Measurements from ENCODE around the gene ERCC5. TPM values are rescaled to one million over a fixed set of nuclear protein-coding genes. Genes with fewer than 3 reads are reported as not detected.
A peak's percentile ranks its signal among the peaks of the same experiment; 100 is the strongest.

Gene ERCC5
- 33.8 and 39.5 TPM in 2 replicates for total RNA-seq (2014; rRNA removed; shearing (Covaris generic))

DNA sequence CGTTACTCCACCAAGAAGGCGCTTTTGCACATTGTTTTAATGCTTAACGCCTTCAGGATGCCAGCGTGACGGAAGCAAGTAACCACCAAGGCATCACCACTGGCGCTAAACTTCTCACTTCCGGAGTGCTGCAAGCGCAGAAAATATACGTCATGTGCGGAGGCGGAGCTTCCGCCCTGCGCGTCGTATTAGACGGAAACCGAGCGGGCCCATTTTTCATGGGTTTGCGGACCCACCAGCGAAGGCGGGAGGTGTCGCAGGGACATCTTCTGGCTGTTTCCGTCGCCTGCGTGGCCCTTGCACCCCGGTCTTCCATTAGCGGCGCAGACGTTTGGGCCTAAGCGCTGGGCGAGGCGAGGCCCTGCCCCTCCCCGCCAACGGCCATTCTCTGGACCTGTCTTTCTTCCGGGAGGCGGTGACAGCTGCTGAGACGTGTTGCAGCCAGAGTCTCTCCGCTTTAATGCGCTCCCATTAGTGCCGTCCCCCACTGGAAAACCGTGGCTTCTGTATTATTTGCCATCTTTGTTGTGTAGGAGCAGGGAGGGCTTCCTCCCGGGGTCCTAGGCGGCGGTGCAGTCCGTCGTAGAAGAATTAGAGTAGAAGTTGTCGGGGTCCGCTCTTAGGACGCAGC is at the start of gene ERCC5:
ERCC5 (plus strand) TSS at position 403 of the 631 bp plus-strand sequence. CDS start 235 bp downstream, outside the sequence.
- peak; percentile 92 for DNase-seq (ENCODE audit: low read depth)

DNA sequence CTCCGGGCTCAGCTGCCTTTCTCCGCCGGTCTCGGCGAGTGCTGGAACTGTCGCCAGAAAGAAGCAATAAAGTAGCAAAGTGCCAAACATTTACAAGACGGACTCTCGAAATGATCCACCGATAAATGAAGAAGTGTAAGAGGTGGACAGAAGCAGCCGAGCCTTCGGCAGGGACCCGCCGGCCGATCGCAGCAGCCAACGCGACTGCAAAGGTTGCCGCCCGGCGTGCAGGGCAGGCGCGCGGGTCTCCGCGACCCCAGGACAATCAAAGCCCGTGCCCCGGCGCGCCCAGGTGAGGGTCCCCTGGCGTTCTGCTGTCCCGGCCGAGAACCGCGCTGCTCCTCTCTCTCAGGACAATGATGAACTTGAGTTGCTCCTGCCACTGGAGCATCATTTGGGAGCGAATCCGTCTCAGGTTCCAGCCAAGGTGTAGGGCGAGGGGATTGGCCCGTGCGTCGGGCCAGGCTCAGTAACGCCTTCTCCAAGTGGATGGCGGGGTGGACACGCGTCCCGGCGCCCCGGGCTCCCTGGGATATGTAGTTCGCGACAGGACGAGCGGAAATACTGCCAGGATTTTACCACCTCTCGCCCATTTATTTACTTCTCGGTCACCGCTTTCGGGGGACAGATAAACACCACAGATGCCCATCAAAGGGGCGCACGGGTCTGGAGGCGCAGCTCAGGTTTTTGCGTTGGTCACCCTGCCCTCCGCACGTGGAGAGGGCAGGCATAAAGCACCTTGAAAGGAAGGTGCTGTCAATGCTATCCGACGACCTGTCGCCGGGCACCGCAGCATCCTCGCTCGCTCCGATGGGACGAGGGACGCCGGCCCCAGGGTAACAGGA is 47.0 kb upstream of the ERCC5 start, which contains the start of the genes BIVM and POGLUT2:
BIVM (plus strand) TSS at position 539 of the 845 bp plus-strand sequence. CDS start 8,149 bp downstream, outside the sequence.
POGLUT2 (minus strand) TSS at position 396 of the 845 bp plus-strand sequence; CDS start at position 90, 306 bp downstream.
- peak; percentile 91 for DNase-seq (ENCODE audit: low read depth)

DNA sequence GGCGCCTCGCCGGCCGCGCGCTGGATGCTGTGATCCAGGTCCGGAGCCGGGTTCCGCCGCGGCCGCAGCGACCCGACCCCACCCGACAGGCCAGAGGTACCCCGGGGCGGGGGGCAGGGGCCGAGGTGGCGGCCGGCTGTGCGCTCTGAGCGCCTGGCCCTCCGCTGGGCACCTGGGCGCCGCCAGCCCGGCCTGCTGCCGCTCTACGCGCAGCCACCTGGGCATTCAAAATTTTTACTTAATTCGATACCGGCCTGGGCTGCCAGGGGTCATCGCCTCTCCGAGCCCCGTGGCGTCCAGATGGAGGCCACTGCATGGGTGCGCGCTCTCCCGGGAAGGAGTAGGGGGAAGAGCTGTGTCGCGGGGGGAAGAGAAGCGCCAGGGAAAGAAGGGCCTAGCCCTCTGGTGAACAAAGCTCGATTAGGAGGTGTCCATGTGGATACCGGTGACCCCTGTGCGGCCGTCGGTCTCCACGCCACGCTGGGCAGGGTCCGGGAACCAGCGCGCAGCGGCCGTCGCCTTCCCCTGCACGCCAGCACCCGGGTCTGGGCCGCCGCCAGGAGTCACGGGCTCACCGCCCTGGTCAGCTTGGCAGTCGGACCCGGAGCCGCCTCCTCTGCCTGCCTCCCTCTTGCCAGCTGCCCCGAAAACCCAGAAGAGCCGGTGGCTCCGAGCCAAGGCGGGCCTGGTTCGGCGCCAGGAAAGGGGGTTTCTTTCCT is 46.2 kb upstream of the ERCC5 start:
- DNase-seq (ENCODE audit: low read depth), result peak; percentile 29

DNA sequence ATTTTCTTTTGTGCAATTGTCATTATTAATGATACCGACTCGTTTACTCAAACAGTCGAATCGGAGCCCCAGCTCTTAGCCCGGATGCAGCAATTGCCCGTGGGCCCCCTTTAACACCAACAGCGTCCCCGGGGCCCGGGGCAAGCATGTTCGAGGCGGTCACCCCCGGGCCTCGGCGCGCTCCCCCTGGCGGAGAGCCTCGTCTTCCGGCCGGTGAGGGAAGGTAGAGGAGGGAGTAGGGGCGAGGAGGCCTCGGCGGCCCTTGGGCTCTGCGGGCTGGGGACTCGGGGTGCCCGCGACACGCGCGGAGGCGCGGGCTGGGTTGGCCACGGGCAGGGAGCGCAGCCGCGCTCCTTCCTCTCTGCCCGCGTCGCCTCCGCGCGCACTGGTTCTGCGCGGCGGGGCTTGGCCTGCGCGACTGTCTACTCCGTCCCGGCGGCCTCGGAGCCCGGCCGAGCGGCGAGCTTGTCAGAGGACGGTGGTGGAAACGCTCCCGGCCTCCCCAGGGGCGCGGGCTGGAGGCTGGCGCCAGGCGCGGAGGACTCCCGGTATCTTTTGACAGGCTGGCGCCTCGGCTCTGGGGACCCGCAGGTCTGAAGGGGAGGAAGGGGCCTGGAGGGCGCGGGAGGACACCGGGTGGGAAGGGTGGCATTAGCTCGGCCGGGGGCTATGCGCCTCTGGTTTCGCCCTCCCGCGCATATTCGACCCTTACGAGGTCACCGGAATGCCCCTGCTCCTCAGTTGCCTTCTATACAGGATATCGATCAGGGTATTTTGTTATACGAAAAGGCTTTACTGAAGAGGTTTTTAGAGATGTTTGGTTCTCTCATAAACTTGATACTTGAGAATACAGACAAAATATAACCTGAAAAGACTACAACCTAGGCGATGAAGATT is 45.4 kb upstream of the ERCC5 start:
- peak; percentile 74 for DNase-seq (ENCODE audit: low read depth)

DNA sequence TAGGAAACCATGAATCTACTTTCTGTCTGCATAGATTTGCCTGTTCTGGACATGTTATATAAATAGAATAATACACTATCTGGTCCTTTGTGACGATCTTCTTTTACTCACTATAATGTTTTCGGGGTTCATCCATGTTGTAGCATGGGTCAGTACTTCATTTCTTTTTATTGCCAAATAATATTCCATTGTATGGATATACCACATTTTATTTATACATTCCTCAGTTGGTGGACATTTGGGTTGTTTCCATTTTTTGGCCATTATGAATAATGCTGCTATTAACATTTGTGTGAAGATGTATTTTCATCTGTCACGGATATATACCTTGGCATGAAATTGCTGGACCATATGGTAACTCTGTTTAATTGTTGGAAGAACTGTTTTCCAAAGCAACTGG is 40.2 kb upstream of the ERCC5 start:
- no peak for DNase-seq (ENCODE audit: low read depth)

DNA sequence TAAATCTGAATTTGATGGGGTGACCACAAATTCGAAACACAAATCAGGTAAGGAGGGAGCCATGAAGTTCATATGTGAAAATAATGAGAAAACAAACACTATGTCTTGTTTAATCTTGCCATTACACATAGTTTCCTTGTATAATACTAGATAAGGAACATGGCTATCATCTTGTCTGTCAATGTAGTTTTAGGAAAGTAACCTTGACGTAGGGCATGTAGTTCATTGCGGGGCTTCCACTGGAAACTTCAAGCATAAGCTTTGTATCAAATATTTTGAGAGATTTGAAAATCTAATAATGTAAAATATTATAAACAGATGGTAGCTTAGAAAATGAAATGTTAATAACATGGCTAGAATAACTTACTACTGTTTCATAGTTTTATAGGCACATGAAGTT is 38.1 kb upstream of the ERCC5 start:
- no peak for DNase-seq (ENCODE audit: low read depth)

DNA sequence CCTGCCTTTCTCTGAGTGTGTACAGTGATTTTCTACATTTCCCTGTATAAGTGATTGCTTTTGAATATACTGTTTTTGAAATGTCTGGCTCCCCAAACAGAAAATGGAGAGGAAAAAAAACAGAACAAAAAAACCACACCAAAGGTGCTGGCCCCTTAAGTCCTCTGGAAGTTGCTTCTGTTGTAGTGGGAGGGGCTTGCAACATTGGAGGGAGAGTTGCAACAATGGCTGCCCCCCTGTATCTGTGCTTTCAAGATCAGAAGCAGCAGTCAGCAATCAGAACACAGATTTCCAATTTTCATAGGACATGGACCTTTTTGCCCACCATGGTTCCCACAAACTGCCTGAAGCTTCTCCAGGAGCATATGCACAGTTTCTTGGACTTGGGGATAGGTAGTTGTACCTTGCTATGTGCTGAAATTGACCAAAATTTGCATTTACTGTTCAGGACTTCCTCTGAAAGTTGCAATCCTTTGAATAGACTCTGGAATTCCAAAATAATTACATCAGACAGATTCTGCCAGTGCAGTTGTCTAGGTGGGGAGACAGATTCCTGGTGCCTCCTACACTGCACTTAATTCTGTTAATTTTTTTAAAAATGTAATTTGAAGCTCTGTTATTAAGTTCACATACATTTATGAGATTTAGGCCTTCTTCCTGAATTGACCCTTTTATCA is 33.1 kb upstream of the ERCC5 start:
- no peak for DNase-seq (ENCODE audit: low read depth)

DNA sequence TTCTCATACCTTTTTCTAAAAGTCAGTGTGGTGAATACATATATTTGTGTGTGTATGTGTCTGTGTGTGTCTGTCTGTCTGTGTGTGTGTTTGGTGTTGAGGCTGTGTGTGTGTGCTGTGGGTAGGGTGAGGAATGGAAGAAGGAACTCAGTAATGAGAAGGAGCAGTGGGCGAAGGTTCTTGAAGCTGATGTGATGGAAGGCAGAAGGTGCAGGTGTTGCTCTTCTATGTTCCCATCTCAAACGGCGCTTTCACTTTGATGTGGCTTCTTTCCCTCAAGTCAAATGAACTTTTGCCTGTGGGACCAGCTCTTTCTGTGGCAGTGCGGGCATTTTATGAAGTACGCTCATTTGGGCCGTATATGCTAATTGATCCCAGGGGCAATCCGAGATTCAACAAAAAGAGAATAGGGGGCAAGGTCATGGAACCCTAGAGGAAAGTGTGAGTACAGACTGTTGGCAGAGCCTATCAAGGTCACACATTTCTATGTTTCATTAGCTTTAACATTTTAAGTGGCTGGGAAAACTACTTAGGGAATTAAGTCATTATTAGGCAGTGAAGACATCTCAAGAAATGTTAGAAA is 31.7 kb upstream of the ERCC5 start:
- no peak for DNase-seq (ENCODE audit: low read depth)

DNA sequence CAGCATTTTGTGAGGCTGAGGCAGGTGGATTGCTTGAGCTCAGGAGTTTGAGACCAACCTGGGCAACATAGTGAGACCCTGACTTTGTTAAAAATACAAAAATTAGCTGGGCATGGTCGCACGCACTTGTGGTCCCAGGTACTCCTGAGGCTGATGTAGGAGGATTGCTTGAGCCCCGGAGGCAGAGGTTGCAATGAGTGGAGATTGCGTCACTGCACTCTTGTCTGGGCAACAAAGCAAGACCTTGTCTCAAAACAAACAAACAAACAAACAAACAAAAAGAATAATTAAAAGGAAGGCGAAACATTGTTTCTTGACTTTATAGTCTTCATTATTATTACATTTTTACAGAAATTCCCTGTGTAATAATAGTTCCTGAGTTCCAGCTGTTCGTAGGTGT is 31.0 kb upstream of the ERCC5 start:
- DNase-seq (ENCODE audit: low read depth), result no peak

DNA sequence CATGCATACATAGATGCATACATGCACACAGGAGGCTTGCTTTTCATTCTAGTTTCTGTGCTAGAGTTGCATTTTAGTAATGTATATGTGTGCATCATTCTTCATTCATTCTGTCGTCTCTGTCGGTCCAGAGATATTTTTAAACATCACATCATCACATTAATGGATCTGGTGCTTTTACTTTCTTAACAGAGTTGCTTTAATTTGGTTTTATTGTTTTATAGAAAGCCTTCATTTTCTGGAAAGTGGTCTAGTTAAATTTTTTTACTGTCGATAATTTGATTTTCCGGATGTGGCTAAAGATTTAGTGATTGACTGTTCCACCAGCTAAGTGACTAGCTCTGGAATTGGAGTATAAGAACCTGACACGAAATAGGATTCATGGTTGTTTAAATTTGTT is 30.0 kb upstream of the ERCC5 start:
- DNase-seq (ENCODE audit: low read depth), result no peak

DNA sequence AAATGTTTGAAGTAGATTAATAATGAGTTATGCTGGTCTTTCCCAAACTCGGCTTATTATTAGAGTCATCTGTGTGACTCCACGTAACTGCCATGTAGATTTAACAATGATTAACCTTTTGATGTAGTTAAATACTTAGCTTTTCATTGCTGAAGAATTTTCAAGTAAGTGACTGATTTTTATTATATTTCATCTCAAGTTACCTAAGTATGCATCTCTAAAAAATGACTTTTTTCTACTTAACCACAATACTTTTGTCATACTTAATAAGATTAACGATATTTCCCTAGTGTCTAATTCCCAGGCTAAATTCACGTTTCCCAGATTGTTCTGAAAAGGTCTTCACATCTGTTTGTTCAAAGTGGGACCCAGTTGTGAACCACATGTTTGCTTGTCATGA is 29.1 kb upstream of the ERCC5 start:
- DNase-seq (ENCODE audit: low read depth), result no peak

DNA sequence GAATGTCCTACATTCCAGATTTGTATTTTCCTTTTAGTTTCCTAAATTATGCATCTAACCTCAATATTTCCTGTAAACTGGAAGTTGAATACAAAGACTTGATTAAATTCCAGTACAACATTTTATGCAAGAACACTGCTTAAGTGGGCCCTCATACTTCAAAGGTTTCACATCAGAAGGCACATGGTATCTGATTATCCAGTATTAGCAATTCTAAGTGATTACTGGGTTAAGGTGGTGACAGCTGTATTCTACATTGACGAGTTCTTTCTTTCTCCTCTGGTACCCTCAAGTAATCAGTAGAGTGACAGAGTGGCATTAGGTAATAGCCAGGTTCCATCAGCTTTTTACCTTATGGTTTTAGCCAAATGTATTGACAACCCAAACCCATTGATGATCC is 28.6 kb upstream of the ERCC5 start:
- no peak for DNase-seq (ENCODE audit: low read depth)

DNA sequence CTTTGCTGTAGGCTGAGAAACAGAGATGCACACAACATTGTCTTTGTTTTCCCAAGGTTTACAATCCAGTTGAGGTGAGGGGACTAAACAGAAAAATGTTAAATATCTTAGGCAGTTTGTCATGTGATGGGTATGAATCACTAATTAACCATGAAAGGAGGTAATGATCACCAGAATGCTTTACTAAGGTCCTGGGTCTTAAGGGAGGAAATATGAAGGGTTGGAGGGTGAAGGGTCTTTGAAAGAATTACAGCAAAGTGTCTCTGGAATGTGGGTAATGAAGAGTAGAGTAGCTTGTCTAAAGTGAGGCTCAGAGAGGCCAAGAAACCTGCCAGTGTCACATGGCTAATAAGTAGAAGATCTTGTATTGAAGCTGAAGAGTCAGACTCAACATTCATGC is 27.9 kb upstream of the ERCC5 start:
- DNase-seq (ENCODE audit: low read depth), result peak; percentile 21

DNA sequence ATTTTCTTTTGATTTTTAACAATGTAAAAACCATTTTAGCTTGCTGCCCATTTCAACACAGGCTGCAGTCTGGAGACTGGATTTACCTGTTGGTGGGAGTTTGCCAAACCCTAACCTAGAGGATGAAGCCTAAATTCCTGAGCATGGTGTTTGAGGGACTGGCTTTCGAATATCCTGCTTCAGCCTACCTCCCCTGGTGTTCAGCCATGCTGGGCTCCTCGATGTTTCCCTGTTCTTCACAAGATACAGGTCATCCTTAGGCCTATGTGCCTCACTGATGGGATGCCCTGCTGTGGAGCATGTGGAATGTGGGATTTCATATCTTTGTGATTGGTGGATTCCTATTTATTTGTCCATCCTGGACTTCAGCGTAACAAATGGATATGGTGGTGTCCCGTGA is 20.4 kb upstream of the ERCC5 start:
- no peak for DNase-seq (ENCODE audit: low read depth)

DNA sequence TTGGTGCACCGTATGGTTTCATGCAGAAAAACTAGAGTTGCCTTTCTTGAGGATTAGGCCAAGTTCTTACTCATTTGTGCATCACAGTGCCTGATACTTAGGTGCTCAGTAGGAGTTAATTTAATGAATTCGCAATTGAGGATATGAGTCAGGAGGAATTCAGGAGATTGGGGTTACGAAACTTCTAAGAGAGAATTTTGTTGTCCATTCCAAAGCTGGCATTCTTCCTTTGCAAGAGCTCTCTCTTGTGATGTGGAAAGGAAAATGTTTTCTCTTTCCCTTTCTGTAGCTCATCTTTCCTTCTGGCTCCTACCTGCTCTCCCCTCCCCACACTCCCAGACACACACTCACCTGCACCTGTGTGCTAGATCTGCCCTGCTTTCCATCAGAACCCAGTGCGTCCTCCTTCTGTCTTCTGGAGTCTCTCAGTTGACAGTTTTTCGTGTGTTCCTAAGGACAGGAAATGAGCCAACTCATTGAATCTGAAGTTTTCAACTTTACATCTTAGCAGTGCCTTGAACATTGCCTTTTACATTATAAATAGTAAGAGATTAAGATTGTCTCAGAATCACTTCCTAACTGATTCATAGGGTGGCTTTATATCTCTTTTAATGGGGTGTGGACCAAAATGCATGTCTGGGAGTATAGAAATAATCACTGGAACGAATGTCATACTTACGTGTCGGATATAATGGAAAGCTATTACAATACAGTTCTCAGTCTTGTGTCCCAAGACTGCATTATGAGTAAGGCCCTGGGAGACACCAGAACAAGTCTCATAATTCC is 19.7 kb upstream of the ERCC5 start:
- DNase-seq (ENCODE audit: low read depth), result peak; percentile 85

DNA sequence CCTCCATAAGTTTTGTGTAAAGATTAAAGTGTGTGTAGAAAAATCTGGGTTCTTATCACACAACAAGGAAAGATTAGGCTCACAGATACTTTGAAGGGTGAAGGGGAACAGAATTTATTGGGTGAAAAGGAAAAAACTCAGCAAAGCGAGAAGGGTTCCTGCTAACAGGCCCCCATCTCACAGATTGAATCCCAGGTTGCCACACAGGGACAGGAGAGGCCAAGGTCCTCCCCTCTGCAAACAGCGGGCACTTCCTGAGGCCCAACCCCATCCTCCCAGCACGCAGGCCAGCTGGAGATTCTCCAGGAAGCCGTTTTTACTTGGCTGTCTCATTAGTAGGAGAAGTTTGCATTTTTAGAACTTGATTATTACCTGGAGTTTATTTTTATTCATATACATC is 15.2 kb upstream of the ERCC5 start:
- DNase-seq (ENCODE audit: low read depth), result no peak

DNA sequence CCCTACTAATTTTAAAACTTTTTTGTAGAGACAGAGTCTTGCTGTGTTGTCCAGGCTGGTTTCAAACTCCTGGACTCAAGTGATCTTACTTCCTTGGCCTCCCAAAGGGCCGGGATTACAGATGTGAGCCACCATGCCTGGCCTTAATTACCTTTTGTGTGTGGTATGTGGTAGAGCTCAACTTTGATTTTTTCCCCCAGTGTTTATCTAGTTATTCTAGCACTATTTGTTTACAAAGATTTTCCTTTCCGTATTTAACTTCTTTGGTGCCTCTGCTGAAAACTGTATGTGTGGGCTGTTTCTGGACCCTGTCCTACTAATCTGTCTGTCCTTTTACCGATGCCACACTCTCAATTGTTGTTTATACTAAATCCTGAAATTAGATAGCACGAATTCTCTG is 9.4 kb upstream of the ERCC5 start:
- DNase-seq (ENCODE audit: low read depth), result no peak

DNA sequence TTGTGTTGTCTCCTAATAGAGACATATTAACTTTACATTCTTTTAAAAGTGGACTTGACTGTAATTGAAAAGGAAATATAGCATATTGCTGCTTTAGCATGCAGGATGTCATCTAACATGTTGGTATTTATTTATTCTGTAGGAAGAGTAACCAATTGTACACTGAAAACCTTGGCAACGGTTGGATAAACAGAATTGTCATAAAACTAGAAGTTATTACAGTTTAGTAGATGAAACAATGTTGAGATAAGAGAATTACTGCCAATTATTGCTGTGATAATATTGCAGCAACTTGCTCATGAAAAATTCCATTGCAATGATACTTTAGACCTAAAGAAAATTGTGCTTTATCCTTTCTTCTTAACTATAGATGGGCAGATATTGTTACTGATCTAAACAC is 7.6 kb upstream of the ERCC5 start:
- no peak for DNase-seq (ENCODE audit: low read depth)

DNA sequence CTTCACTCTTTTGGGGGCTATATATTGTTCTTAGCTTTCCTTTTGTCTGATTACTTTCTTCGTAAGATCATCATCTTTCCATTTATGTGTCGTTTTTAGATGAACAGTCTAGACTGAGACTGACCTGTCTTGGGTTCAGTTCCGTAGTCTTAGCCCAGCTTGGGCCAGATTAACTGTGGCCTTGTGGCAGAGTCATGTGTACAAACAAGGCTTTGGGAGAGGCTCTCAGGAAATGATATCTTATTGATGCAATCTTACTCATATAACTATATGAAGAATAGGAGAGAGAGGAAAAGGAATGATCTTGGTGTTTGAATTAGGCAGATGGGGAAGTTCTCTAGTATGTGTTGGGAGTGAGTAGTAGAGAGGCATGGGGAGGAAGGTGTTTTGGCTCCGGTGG is 6.8 kb upstream of the ERCC5 start:
- DNase-seq (ENCODE audit: low read depth), result no peak

DNA sequence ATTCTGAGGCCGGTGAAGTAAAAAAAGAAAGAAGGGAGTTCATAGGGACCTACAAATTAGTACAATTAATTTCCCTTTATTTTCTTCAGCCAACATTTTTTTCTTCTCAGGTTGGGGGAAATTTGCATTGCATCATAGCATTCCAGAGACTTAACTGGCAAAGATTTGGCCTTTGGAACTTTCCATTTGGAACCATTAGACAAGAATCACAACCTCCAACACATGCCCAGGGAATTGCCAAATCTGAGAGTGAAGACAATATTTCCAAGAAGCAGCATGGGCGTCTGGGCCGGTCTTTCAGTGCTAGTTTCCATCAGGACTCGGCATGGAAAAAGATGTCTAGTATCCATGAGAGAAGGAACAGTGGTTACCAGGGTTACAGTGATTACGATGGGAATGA is 6.4 kb upstream of the ERCC5 start:
- no peak for DNase-seq (ENCODE audit: low read depth)

Measured in M059J (cell line).